Gastroesophageal sphincter (tissue), 3 donors: ENCODE data around the gene COMMD9.

Experiments used
- POLR2A ChIP-seq, 2 donors: fragments of 450-650 bp; IDR thresholded peaks; one replicate each; pipeline ENCODE4 v1.6.1; 2017; ENCODE audit warnings: antibody characterized with exemption in 2 of 2, mild to moderate bottlenecking in 2 of 2, moderate library complexity in 1 of 2
- TF ChIP-seq, protein P1 (sequence below), 4 experiments: fragments of 200-600 bp in 2 of 4; fragments of 450-650 bp in 2 of 4; sonication (generic) in 1 of 4; IDR thresholded peaks; one replicate each; pipeline ENCODE4 v1.5.1; 2017 to 2019; ENCODE audit warnings: antibody characterized with exemption in 4 of 4, mild to moderate bottlenecking in 2 of 4, moderate library complexity in 2 of 4

DNA sequence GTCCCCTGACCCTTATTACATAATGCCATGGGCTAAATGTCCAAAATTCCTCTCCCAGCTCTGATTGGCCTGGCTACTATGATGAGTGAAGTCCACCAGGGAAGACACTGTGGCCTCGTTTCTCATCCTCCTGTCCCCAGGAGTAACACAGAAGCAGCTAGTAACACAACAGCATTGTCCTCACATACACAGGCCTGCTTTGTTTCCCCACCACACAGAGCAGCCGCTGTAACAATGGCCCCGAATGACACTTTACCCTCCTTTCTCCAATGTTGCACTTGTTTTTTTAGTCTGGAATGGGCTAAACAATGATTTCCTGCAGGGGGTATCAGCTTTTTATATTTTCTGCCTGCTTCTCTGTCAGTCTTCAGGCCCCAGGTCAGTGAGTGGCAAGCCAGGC lies 6.7 kb upstream of the COMMD9 start, which contains the start of gene PRR5L:
- TF ChIP-seq, protein P1, sequence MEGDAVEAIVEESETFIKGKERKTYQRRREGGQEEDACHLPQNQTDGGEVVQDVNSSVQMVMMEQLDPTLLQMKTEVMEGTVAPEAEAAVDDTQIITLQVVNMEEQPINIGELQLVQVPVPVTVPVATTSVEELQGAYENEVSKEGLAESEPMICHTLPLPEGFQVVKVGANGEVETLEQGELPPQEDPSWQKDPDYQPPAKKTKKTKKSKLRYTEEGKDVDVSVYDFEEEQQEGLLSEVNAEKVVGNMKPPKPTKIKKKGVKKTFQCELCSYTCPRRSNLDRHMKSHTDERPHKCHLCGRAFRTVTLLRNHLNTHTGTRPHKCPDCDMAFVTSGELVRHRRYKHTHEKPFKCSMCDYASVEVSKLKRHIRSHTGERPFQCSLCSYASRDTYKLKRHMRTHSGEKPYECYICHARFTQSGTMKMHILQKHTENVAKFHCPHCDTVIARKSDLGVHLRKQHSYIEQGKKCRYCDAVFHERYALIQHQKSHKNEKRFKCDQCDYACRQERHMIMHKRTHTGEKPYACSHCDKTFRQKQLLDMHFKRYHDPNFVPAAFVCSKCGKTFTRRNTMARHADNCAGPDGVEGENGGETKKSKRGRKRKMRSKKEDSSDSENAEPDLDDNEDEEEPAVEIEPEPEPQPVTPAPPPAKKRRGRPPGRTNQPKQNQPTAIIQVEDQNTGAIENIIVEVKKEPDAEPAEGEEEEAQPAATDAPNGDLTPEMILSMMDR (IDR thresholded peaks at IDR 0.05), result no peak
- TF ChIP-seq POLR2A (IDR thresholded peaks at IDR 0.05), result no peak
